Measurements from ENCODE around the gene SLC12A7. TPM values are rescaled to one million over a fixed set of nuclear protein-coding genes. Genes with fewer than 3 reads are reported as not detected.

The SLC12A7 gene
- total and polyA plus RNA-seq, 9 of the 15 experiments (the other 6 are each of a cell fraction or from before 2014, with no cell fraction given), result 0.01 to 3.1 (median 0.56) TPM

GRCh38 chr5:1034986-1035385 is 76.9 kb downstream of the SLC12A7 start:
- Histone ChIP-seq H3K36me3 (ENCODE audit: control insufficient read depth, insufficient read depth, low read length) (no peaks in the 10 kb centered on the region), H3K27ac (ENCODE audit: extremely low read depth, low read depth, low read length) (no peak overlapping the region), H3K4me1 (replicated peaks in 1 of 2; ENCODE audit: control insufficient read depth in 2 of 2, insufficient read depth in 2 of 2, low read length in 2 of 2) (peaks cover 0 to 24% of the 10 kb centered on the region in 2 experiments; a peak in 2 of 5 replicates), H3K9ac (ENCODE audit: insufficient read depth in 1 of 2, low read depth in 2 of 2, low read length in 2 of 2) (no peak overlapping the region), H3K79me2 (ENCODE audit: control insufficient read depth, insufficient read depth, low read length) (no peaks in the 10 kb centered on the region), H3K4me3 (no peak overlapping the region), H2AFZ (ENCODE audit: low read depth, low read length) (no peak overlapping the region), H3K9me3 (replicated peaks; ENCODE audit: control insufficient read depth, insufficient read depth, low read depth, low read length) (no peaks in the 10 kb centered on the region), H3K4me2 (ENCODE audit: insufficient read depth, low read length) (no peak overlapping the region), H4K20me1 (replicated peaks; ENCODE audit: control insufficient read depth, insufficient read depth, low read length) (peaks cover 6% of the 10 kb centered on the region; the same call in 1 of the 2 replicates), H3K9me1 (ENCODE audit: control insufficient read depth, insufficient read depth, low read length) (no peaks in the 10 kb centered on the region), H3K27me3 (ENCODE audit: control insufficient read depth in 2 of 2, insufficient read depth in 2 of 2, low read length in 2 of 2) (peaks cover 29 to 77% of the 10 kb centered on the region in 2 experiments; a peak in 4 of 5 replicates)
- 3% methylated on average over 2 of the region's 2 CpGs for WGBS (ENCODE audit: insufficient coverage, low coverage, missing lambda C conversion rate)
- intact Hi-C loops (cut with micrococcal nuclease), result no loop called here
- CTCF ChIA-PET (ENCODE audit: low intra/inter-chr PET ratio), result no interaction called here
- FAIRE-seq (no peak), DNase-seq (ENCODE audit: extremely low read depth in 1 of 4, low spot score in 3 of 4) (no peak), ATAC-seq (no peak)
- BruUV-seq (replicated peaks), result no TSS peak
- POLR2A ChIA-PET, result no interaction called here
- in situ Hi-C loops (cut with MboI), result no loop called here
- TF ChIP-seq GTF2F1 (IDR thresholded peaks at IDR 0.05; ENCODE audit: low read depth, low read length), result no peak
- no peak for TF ChIP-seq NR3C1 (CRISPR knock-in tag; IDR thresholded peaks at IDR 0.05)
- TF ChIP-seq ZNF695 (CRISPR knock-in tag; IDR thresholded peaks at IDR 0.05), result no peak
- 0 out of 4 replicates have a peak, but pooled peaks of 1 of the 2 experiments have one; percentile 35 for TF ChIP-seq ZNF318 (IDR thresholded peaks at IDR 0.05; ENCODE audit: borderline replicate concordance in 1 of 2, low read depth in 1 of 2)
- no peak for TF ChIP-seq ARID4B (CRISPR knock-in tag; IDR thresholded peaks at IDR 0.05)
- TF ChIP-seq ZNF23 (CRISPR knock-in tag; IDR thresholded peaks at IDR 0.05), result no peak
- no peak for TF ChIP-seq ZNF384 (IDR thresholded peaks at IDR 0.05; ENCODE audit: low read depth, low read length)
- peak; percentile 18; the same call in 1 of the 2 replicates for TF ChIP-seq SMARCA5 (IDR thresholded peaks at IDR 0.05)
- TF ChIP-seq ETV6 (IDR thresholded peaks at IDR 0.05; ENCODE audit: borderline replicate concordance in 1 of 2, low read depth in 2 of 2, low read length in 1 of 2), result no peak
- TF ChIP-seq ETV6 (CRISPR knock-in tag; IDR thresholded peaks at IDR 0.05; ENCODE audit: borderline replicate concordance), result no peak
- no peak for TF ChIP-seq GATAD2B (IDR thresholded peaks at IDR 0.05; ENCODE audit: borderline replicate concordance)

All from K562 (cell line).